Esophagus muscularis mucosa (tissue), 3 donors: ENCODE measurements around the gene PEBP1.

Experiments
- POLR2A ChIP-seq: fragments of 450-650 bp; IDR thresholded peaks from one replicate; pipeline ENCODE4 v1.6.1; 2017; ENCODE audit warnings: antibody characterized with exemption, moderate library complexity, mild to moderate bottlenecking, low read depth
- TF ChIP-seq, protein P1 (sequence below), 3 experiments: fragments of 200-600 bp in 2 of 3; fragments of 450-650 bp in 1 of 3; sonication (generic) in 2 of 3; IDR thresholded peaks; one replicate each; pipeline ENCODE4 v1.5.1; 2017 to 2019; ENCODE audit warnings: antibody characterized with exemption in 3 of 3, mild to moderate bottlenecking in 2 of 3, moderate library complexity in 1 of 3

- TF ChIP-seq, protein P1, sequence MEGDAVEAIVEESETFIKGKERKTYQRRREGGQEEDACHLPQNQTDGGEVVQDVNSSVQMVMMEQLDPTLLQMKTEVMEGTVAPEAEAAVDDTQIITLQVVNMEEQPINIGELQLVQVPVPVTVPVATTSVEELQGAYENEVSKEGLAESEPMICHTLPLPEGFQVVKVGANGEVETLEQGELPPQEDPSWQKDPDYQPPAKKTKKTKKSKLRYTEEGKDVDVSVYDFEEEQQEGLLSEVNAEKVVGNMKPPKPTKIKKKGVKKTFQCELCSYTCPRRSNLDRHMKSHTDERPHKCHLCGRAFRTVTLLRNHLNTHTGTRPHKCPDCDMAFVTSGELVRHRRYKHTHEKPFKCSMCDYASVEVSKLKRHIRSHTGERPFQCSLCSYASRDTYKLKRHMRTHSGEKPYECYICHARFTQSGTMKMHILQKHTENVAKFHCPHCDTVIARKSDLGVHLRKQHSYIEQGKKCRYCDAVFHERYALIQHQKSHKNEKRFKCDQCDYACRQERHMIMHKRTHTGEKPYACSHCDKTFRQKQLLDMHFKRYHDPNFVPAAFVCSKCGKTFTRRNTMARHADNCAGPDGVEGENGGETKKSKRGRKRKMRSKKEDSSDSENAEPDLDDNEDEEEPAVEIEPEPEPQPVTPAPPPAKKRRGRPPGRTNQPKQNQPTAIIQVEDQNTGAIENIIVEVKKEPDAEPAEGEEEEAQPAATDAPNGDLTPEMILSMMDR (IDR thresholded peaks at IDR 0.05), result no peak
- TF ChIP-seq POLR2A, result no peak
These were observed 58.0 kb downstream of the PEBP1 start for GRCh38 chr12:118193958-118194357.
